ENCODE measurements around the gene AGFG1.

Gene AGFG1

GRCh38 chr2:227566012-227566411 is 94.1 kb downstream of the AGFG1 start:
- 0 out of 2 replicates have a peak, but pooled peaks cover 8% of the 10 kb centered on the region for H3K36me3 ChIP-seq
- no peaks in the 10 kb centered on the region for H3K9me3 ChIP-seq
- H3K9ac ChIP-seq = no peak overlapping the region
- H3K4me2 ChIP-seq = no peak overlapping the region
- no peak for TF ChIP-seq Cebpa-rat (IDR thresholded peaks at IDR 0.05)
- no peaks in the 10 kb centered on the region for H3K27me3 ChIP-seq
- H3K4me1 ChIP-seq = no peaks in the 10 kb centered on the region
- no peak overlapping the region for H3K27ac ChIP-seq
- H3K4me3 ChIP-seq = no peak overlapping the region
- H4K20me1 ChIP-seq = no peaks in the 10 kb centered on the region

DNA sequence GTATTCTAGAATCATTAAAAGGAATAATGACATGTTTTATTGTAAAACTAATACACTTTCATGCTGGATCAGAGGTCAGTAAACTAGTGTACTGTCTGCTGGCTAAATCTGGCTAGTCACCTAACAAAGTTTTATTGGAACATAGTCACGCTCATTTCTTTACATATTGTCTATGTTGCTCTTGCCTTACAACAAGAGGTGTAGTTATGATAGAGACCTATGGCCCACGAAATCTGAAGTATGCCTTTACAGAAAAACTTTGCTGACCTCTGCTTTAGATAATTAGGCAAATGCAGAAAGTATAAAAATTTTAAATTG is 96.9 kb downstream of the AGFG1 start:
- Histone ChIP-seq H4K20me1 (no peaks in the 10 kb centered on the region), H3K4me2 (no peak overlapping the region), H3K4me3 (no peak overlapping the region), H3K4me1 (no peaks in the 10 kb centered on the region), H3K9ac (no peak overlapping the region), H3K36me3 (0 out of 2 replicates have a peak, but pooled peaks cover 8% of the 10 kb centered on the region), H3K27me3 (no peaks in the 10 kb centered on the region), H3K27ac (no peak overlapping the region), H3K9me3 (no peaks in the 10 kb centered on the region)
- no peak for TF ChIP-seq Cebpa-rat (IDR thresholded peaks at IDR 0.05)

GRCh38 chr2:227570615-227571014 is 98.7 kb downstream of the AGFG1 start:
- TF ChIP-seq Cebpa-rat (IDR thresholded peaks at IDR 0.05) = no peak

DNA sequence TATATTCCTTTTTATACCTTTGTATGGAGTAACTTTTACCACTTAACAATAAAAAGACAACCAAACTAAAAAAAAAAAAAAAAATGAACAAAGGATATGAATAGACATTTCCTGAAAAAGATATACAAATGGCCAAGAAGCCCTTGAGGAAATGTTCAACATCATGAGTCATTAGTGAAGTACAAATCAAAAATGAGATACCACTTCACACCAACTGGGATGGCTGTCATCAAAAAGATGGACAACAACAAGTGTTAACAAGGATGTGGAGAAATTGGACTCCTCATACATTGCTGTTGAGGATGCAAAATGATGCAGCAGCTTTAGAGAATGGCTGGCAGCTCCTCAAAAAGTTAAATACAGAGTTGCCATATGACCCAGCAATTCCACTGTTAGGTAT is 104.2 kb downstream of the AGFG1 start:
- Histone ChIP-seq H3K27me3 (no peaks in the 10 kb centered on the region), H3K4me2 (no peak overlapping the region), H3K4me3 (no peak overlapping the region), H3K9me3 (no peaks in the 10 kb centered on the region), H3K27ac (no peak overlapping the region), H3K4me1 (no peaks in the 10 kb centered on the region), H4K20me1 (no peaks in the 10 kb centered on the region), H3K36me3 (no peaks in the 10 kb centered on the region), H3K9ac (no peak overlapping the region)
- TF ChIP-seq Cebpa-rat (IDR thresholded peaks at IDR 0.05) = no peak

More at GRCh38 chr2:227570615-227571014, 98.7 kb downstream of the AGFG1 start:
- Histone ChIP-seq H3K4me3 (no peak overlapping the region), H3K27me3 (no peaks in the 10 kb centered on the region), H3K4me2 (no peak overlapping the region), H3K27ac (no peak overlapping the region), H4K20me1 (no peaks in the 10 kb centered on the region), H3K9ac (no peak overlapping the region), H3K4me1 (no peaks in the 10 kb centered on the region), H3K36me3 (no peaks in the 10 kb centered on the region), H3K9me3 (no peaks in the 10 kb centered on the region)

GRCh38 chr2:227576812-227577211 is 104.9 kb downstream of the AGFG1 start:
- no peaks in the 10 kb centered on the region for H3K9me3 ChIP-seq
- no peak overlapping the region for H3K9ac ChIP-seq
- H3K4me2 ChIP-seq = no peak overlapping the region
- H4K20me1 ChIP-seq = no peaks in the 10 kb centered on the region
- no peaks in the 10 kb centered on the region for H3K4me1 ChIP-seq
- no peaks in the 10 kb centered on the region for H3K27me3 ChIP-seq
- no peak for TF ChIP-seq Cebpa-rat (IDR thresholded peaks at IDR 0.05)
- H3K4me3 ChIP-seq = no peak overlapping the region
- H3K36me3 ChIP-seq = no peaks in the 10 kb centered on the region
- H3K27ac ChIP-seq = no peak overlapping the region

DNA sequence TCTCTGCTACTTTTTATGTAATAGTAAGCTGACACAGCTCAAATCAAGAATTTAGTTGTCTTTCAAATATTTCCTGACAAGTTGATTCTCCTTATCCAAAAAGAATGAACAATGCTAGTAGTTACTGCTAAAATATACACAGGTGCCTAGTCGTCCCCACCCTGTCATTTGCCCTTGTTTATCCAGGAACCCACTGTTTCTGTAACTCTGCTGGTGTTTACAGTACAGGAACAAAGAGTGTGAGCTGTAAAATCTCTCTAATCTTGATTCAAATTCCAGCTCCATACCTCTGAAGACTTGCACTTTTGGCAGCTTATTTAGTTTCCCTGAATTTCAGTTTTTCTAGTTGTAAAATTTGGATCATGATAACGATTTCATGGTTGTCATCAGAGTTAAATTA is 105.6 kb downstream of the AGFG1 start:
- Histone ChIP-seq H3K9me3 (peaks cover 6% of the 10 kb centered on the region), H3K27me3 (no peaks in the 10 kb centered on the region), H3K27ac (no peak overlapping the region), H3K4me3 (no peak overlapping the region), H3K4me1 (no peaks in the 10 kb centered on the region), H3K36me3 (no peaks in the 10 kb centered on the region), H3K9ac (no peak overlapping the region), H3K4me2 (no peak overlapping the region), H4K20me1 (no peaks in the 10 kb centered on the region)
- no peak for TF ChIP-seq Cebpa-rat (IDR thresholded peaks at IDR 0.05)

DNA sequence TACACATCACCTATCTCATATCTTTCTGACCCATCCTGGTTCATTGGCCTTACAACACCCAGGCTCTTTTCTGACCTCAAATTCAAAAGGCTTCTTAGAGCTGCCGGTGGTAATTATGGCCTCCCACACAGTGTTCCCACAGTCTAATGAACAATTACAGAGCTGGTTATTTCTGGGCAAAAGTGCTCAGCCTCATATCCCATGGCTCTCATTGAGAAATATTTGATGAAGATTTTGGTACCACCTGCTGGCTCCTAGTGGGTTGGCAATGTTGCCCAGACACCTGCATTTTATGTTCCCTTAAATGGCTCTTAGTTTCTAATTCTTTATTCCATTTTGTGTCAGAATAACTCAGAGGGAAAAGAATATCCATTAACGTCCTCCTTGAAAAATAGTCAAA is 106.7 kb downstream of the AGFG1 start:
- H3K27ac ChIP-seq = no peak overlapping the region
- H3K4me3 ChIP-seq = no peak overlapping the region
- no peak for TF ChIP-seq Cebpa-rat (IDR thresholded peaks at IDR 0.05)
- no peaks in the 10 kb centered on the region for H3K36me3 ChIP-seq
- no peaks in the 10 kb centered on the region for H4K20me1 ChIP-seq
- no peaks in the 10 kb centered on the region for H3K4me1 ChIP-seq
- H3K27me3 ChIP-seq = no peaks in the 10 kb centered on the region
- H3K4me2 ChIP-seq = no peak overlapping the region
- peaks cover 16% of the 10 kb centered on the region for H3K9me3 ChIP-seq
- H3K9ac ChIP-seq = no peak overlapping the region

DNA sequence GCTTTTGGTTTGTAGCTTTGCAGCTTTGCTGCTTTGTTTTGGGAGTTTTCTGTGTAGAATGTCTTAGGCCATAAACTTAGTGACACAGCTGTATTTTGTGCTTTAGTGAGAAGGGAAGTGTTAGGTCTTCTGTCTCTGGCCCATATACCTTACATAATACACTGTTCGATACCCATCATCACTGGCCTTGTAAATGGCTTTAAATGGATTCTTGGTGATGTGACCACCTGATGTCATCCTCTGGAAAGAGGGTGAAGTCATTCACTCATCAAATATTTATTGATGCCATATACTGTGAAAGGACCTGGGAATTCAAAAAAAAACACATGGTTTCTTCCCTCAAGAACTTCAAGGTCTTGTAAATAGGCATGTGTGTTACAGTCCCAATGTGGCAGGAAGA is 107.8 kb downstream of the AGFG1 start:
- TF ChIP-seq Cebpa-rat (IDR thresholded peaks at IDR 0.05) = no peak
- Histone ChIP-seq H3K27me3 (no peaks in the 10 kb centered on the region), H3K4me3 (no peak overlapping the region), H3K9me3 (peaks cover 16% of the 10 kb centered on the region), H3K4me2 (no peak overlapping the region), H3K27ac (no peak overlapping the region), H3K9ac (no peak overlapping the region), H3K36me3 (no peaks in the 10 kb centered on the region), H3K4me1 (no peaks in the 10 kb centered on the region), H4K20me1 (no peaks in the 10 kb centered on the region)

DNA sequence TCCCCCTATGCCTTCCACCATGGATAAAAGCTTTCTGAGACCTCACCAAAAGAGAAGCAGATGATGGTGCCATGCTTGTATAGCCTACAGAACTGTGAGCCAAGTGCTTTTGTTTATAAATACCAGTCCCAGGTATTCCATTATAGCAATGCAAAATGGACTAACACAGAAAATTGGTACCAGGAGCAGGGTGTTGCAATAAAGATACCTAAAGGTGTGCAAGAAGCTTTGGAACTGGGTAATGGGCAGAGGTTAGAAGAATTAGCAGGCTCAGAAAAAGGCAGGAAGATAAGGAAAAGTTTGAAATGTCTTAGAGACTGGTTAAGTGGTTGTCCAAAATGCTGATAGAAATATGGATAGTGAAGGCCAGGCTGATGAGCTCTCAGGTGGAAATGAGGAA is 110.4 kb downstream of the AGFG1 start:
- Histone ChIP-seq H3K4me1 (no peaks in the 10 kb centered on the region), H3K36me3 (no peaks in the 10 kb centered on the region), H3K9ac (no peak overlapping the region), H3K27me3 (no peaks in the 10 kb centered on the region), H3K4me2 (no peak overlapping the region), H3K27ac (no peak overlapping the region), H4K20me1 (no peaks in the 10 kb centered on the region), H3K9me3 (peaks cover 16% of the 10 kb centered on the region), H3K4me3 (no peak overlapping the region)
- no peak for TF ChIP-seq Cebpa-rat (IDR thresholded peaks at IDR 0.05)

DNA sequence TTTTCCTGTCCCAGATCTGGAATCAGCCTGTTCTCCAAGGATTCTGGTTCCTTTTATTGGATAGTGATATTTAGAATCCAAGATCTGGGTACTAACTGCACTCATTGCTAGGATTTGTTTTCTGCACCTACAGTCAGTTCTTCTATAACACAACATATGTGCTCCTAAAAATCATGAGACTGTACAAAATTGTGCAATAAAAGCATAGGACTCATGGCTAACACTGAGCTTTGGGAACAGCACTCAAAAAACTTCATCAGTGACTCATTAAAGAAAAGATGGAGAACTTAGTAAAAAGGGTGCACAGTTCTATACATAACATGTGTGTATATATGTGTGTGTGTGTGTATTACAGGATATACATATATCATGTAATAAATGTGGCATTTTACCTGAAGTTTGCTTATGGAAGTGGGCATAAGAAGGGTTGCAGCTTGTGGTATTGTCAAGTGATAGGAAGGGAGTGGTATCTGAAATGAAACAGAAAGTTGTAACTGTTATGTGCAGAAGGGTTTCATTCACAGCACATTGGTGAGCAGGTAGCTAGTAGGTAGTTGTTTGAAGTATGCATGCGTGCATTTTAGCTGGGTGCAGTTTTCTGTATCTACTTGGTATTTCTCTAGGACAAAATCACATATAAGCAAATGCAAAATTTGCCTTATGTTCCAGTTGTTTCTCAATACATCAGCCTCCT is 120.9 kb downstream of the AGFG1 start:
- Histone ChIP-seq H3K27me3 (no peaks in the 10 kb centered on the region), H3K27ac (no peak overlapping the region), H3K9me3 (0 out of 2 replicates have a peak, but pooled peaks cover 10% of the 10 kb centered on the region), H3K4me2 (no peak overlapping the region), H3K4me1 (no peaks in the 10 kb centered on the region), H4K20me1 (no peaks in the 10 kb centered on the region), H3K36me3 (no peaks in the 10 kb centered on the region), H3K9ac (no peak overlapping the region), H3K4me3 (no peak overlapping the region)
- no peak for TF ChIP-seq Cebpa-rat (IDR thresholded peaks at IDR 0.05)

GRCh38 chr2:227595797-227596196 is 123.8 kb downstream of the AGFG1 start:
- Histone ChIP-seq H3K4me2 (no peak overlapping the region), H4K20me1 (no peaks in the 10 kb centered on the region), H3K9ac (no peak overlapping the region), H3K9me3 (no peaks in the 10 kb centered on the region), H3K27ac (no peak overlapping the region), H3K36me3 (no peaks in the 10 kb centered on the region), H3K27me3 (no peaks in the 10 kb centered on the region), H3K4me1 (no peaks in the 10 kb centered on the region), H3K4me3 (no peak overlapping the region)
- no peak for TF ChIP-seq Cebpa-rat (IDR thresholded peaks at IDR 0.05)

All from BLaER1 (cell line).